Activated naive CD4-positive, alpha-beta T cell treated with anti-CD3 and anti-CD28 coated beads for 36 hours (primary cell): ENCODE measurements around the gene STKLD1. TPM values are rescaled to one million over a fixed set of nuclear protein-coding genes. Genes with fewer than 3 reads are reported as not detected.

Experiments used
- CTCF ChIA-PET: fragments of 350-600 bp; sonication (Branson Sonifier 250); formaldehyde crosslinking; loops from one replicate; lab custom pipeline; 2021; ENCODE audit warnings: antibody characterized with exemption; lab: Charles Lee
- DNase-seq: peaks from one replicate; pipeline ENCODE4 v3.0.0-alpha.2; 2020
- H3K27ac Mint-ChIP-seq: one replicate; pipeline ENCODE4 v1.8.0; 2021; ENCODE audit warnings: mild to moderate bottlenecking, mixed read lengths
- H3K27me3 Mint-ChIP-seq: one replicate; pipeline ENCODE4 v1.8.0; 2021; ENCODE audit warnings: low read depth, mixed read lengths
- H3K36me3 Mint-ChIP-seq: one replicate; pipeline ENCODE4 v1.8.0; 2021; ENCODE audit warnings: low read depth, mixed read lengths
- H3K4me1 Mint-ChIP-seq: one replicate; pipeline ENCODE4 v1.8.0; 2021; ENCODE audit warnings: low read depth, mixed read lengths
- H3K4me3 Mint-ChIP-seq: one replicate; pipeline ENCODE4 v1.8.0; 2021; ENCODE audit warnings: mild to moderate bottlenecking, moderate library complexity, mixed read lengths
- H3K9me3 Mint-ChIP-seq: one replicate; pipeline ENCODE4 v1.8.0; 2021; ENCODE audit warnings: mixed read lengths
- intact Hi-C: fragments of 100-400 bp; cut with micrococcal nuclease; formaldehyde crosslinking; loops from one replicate; pipeline ENCODE4 v1.15.1; 2023
- total RNA-seq, 2 experiments: library from RNA; stranded (reverse); gene quantifications; one replicate each; pipeline ENCODE4 v1.2.3, GENCODE V29; 2021

STKLD1 gene
- total RNA-seq, 2 experiments from 2014 or later: 0.35 to 0.41 TPM

DNA sequence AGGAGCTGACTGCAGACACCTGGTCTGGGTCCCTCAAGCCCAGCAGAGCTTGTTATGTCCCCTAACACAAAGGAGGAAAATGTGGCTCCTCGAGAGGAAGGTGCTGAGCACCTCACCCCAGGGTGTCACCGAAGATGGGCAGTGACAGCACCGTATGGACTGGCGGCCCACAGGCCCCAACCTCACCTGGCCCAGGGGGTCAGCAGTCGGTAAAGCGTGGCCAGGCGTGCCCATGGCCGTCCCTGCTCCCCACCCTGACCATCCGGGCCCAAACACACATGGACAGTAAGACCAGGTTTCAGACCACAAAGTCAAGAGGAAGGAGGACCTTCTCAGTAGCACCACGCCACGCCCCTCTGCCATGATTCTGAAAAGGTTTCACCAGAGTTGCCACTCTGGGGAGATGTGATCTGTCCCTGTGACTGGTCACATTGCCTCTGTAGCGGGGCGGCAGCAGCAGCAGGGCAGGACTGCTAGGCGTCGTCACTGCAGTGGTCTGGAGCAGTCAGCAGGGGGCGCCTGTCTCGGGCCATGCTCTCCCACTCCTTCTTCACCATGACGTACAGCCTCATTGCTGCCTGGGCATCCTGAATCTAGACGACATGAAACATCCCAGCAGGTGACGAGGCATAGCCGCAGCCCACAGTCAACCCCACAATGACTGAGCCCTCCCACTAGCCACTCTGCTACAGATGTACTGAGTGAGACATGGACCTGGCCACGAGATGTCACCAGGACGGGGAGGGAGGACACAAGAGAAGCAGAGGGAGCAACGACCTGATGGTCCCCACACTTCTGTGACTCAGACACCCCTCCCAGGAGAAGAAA lies 30.5 kb downstream of the STKLD1 start:
- Mint-ChIP-seq H3K9me3 (no peaks in the 10 kb centered on the region), H3K36me3 (peaks cover 26% of the 10 kb centered on the region), H3K27me3 (no peaks in the 10 kb centered on the region), H3K4me3 (no peak overlapping the region), H3K27ac (peak overlapping the region; percentile 39), H3K4me1 (peaks cover 10% of the 10 kb centered on the region)
- intact Hi-C loops: loop anchor here (1.0 kb wide), 1 partner anchor 80 kb away; no protein-coding TSS in a partner anchor
- CTCF ChIA-PET: interaction anchor here (0.6 to 1.4 kb wide), 5 partner anchors 10 to 82 kb away, joined by 3 to 4 read pairs (median 3); no protein-coding TSS in a partner anchor
- DNase-seq: peak; percentile 84

GRCh38 chr9:133408042-133408441 lies 31.9 kb downstream of the STKLD1 start:
- no peak overlapping the region for H3K4me3 Mint-ChIP-seq
- H3K27me3 Mint-ChIP-seq: no peaks in the 10 kb centered on the region
- peaks cover 10% of the 10 kb centered on the region for H3K4me1 Mint-ChIP-seq
- intact Hi-C loops: no loop called here
- H3K9me3 Mint-ChIP-seq: no peaks in the 10 kb centered on the region
- H3K36me3 Mint-ChIP-seq: peaks cover 27% of the 10 kb centered on the region
- H3K27ac Mint-ChIP-seq: no peak overlapping the region
- CTCF ChIA-PET: interaction anchor here (0.6 to 0.9 kb wide), 2 partner anchors 71 to 102 kb away, joined by 3 read pairs; partner anchors contain the start of gene SLC2A6
- no peak for DNase-seq

- Mint-ChIP-seq H3K4me1 (peaks cover 45% of the 10 kb centered on the region), H3K9me3 (no peaks in the 10 kb centered on the region), H3K27me3 (no peaks in the 10 kb centered on the region), H3K4me3 (peak overlapping the region; percentile 6), H3K27ac (peak overlapping the region; percentile 85), H3K36me3 (peaks cover 37% of the 10 kb centered on the region)
- intact Hi-C loops: loop anchor here (10.0 kb wide), 1 partner anchor 380 kb away; the partner anchor contains the start of gene GTF3C5
- no peak for DNase-seq
- CTCF ChIA-PET: interaction anchor here (0.6 to 1.6 kb wide), 3 partner anchors 11 to 232 kb away, joined by 3 to 6 read pairs (median 3); no protein-coding TSS in a partner anchor
Observed at GRCh38 chr9:133415170-133415569, 39.0 kb downstream of the STKLD1 start.

DNA sequence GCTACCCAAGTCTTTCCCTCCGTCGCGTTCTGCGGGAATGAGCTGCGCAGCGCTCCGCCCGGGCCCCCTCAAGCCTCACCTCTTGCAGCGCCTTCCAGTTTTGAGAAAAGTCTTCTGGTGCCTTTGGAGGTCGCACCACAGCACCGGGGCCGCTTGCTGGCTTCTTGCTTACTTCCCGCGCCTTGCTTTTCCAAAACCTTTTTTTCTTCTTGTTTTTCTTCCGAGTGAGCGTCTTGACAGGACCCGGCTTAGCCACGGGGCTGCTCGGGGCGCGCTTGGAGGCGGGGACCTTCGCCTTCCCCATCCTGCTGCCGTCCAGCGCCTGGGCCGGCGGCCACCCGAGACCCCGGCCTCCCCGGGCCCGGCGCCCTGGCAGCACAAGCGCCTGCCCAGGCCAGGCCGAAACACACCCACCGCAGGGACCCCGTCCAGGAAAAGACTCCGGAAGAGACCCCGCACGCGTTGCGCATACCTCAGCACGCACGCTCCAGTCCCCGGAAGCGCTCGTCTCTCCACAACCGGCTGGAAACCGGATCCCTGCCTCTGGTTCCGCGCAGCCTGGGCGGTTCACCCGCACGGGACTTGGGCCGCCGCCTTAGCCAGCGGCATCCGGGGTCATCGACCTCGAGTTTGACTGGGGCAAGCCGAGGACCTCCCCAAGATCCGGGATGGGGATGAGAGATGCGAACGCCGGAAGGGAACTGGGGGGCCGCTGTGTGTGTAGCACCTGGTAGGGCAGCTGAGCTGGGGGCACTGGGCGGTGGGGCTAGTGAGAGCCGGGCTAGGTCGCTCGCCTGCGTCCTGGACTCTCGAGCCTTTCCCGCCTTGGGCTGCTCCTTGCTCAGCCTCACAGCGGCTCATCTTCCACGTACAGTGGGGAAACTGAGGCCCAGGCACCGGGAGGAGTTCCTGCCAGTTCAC lies 41.6 kb downstream of the STKLD1 start, which contains the start of gene REXO4:
Gene REXO4 (minus strand): TSS at position 470 of the 921 bp plus-strand sequence. CDS start 166 bp downstream, at position 304.
- Mint-ChIP-seq H3K36me3 (peaks cover 30% of the 10 kb centered on the region), H3K9me3 (no peaks in the 10 kb centered on the region), H3K27ac (peak within 1 kb of the TSS; percentile 91), H3K27me3 (no peaks in the 10 kb centered on the region), H3K4me3 (peak within 1 kb of the TSS; percentile 92), H3K4me1 (peaks cover 54% of the 10 kb centered on the region)
- DNase-seq: peak; percentile 86
- CTCF ChIA-PET: interaction anchor here (1.0 to 1.1 kb wide), 2 partner anchors 12 to 62 kb away, joined by 3 read pairs; no protein-coding TSS in a partner anchor
- intact Hi-C loops: loop anchor here (2.0 to 10.0 kb wide), 4 partner anchors 41 to 383 kb away; partner anchors contain the start of genes CACFD1, GTF3C5, MED22 and RPL7A

DNA sequence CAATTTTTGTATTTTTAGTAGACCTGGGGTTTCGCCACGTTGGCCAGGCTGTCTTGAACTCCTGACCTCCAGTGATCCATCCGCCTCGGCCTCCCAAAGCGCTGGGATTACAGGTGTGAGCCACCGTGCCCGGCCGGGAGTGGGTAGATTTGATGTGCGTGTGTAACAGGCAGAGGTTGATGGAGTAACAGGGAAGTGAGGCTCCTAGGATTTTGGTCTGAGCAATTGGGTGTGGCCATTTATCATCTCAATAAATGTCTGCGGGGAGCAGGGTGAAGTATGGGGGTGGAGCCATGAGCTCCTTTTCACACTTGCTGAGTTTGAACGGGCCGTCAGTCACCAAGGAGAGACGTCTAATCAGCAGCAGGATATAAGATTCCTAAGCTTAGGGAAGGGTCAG lies 42.8 kb downstream of the STKLD1 start:
- intact Hi-C loops: loop anchor here (2.0 to 10.0 kb wide), 3 partner anchors 40 to 384 kb away; partner anchors contain the start of genes CACFD1 and GTF3C5
- no peak for DNase-seq
- H3K4me1 Mint-ChIP-seq: peaks cover 51% of the 10 kb centered on the region

GRCh38 chr9:133420392-133420827 lies 44.2 kb downstream of the STKLD1 start:
- peaks cover 5% of the 10 kb centered on the region for H3K27me3 Mint-ChIP-seq
- H3K36me3 Mint-ChIP-seq: peaks cover 15% of the 10 kb centered on the region
- no peak overlapping the region for H3K4me3 Mint-ChIP-seq
- CTCF ChIA-PET: interaction anchor here (0.7 kb wide), 1 partner anchor 58 kb away, joined by 3 read pairs; no protein-coding TSS in a partner anchor
- intact Hi-C loops: no loop called here
- peak; percentile 21 for DNase-seq
- H3K4me1 Mint-ChIP-seq: peaks cover 38% of the 10 kb centered on the region
- H3K27ac Mint-ChIP-seq: peak overlapping the region; percentile 31
- no peaks in the 10 kb centered on the region for H3K9me3 Mint-ChIP-seq

More for the DNA sequence above, 42.8 kb downstream of the STKLD1 start:
- H3K27me3 Mint-ChIP-seq: no peaks in the 10 kb centered on the region
- H3K4me3 Mint-ChIP-seq: peak overlapping the region; percentile 92
- H3K36me3 Mint-ChIP-seq: peaks cover 25% of the 10 kb centered on the region
- H3K9me3 Mint-ChIP-seq: no peaks in the 10 kb centered on the region
- CTCF ChIA-PET: interaction anchor here (0.6 kb wide), 2 partner anchors 29 to 201 kb away, joined by 3 to 4 read pairs; no protein-coding TSS in a partner anchor
- H3K27ac Mint-ChIP-seq: peak overlapping the region; percentile 91

DNA sequence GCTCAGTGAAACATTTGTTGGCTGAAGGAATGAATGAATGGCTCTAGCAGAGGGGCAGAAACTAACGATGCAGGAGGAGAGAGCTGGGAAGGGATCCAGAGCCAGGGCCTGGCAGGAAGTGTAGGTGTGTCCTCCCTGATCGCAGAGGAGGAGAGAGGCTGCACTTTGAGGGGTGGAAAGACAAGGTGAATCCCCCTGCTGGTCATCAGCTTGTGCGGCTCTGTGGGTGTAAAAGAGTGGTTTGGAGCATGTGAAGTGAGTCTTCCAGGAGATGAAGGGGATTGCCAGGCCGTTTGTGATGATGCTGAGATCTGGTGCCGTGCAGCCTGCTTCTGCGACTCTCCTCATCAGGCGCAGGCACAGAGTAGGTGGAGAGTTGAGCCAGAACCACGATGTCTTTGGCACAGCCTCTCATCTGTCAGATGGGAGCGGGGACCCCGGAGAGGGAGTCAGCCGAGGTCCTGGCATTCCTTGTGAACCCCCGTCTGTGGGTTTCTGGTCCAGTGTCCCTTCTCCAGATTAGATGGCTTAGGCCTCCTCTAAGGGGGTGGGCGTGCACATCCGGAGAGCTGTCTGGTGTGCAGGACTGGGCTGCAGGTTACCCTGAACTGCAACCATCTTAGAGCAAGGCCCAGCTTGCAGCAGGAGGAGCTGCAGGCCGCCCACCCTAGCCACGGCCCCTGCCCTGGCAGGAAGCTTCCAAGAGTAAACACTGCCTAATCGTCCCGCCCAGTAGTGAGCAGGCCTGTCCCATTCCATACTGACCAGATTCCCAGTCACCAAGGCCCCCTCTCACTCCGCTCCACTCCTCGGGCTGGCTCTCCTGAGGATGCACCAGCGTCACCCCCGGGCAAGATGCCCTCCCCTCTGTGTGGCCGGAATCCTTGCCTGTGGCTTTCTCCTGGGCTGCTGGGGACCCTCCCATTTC lies 45.7 kb downstream of the STKLD1 start, which contains the start of gene ADAMTS13:
Gene ADAMTS13 (plus strand): TSS at position 753 of the 928 bp plus-strand sequence. CDS start 77 bp downstream, at position 830.
- DNase-seq: peak; percentile 66
- Mint-ChIP-seq H3K9me3 (no peaks in the 10 kb centered on the region), H3K27ac (peak within 1 kb of the TSS; percentile 14), H3K4me1 (peaks cover 23% of the 10 kb centered on the region), H3K4me3 (no peak within 1 kb of the TSS), H3K27me3 (peaks cover 15% of the 10 kb centered on the region), H3K36me3 (peaks cover 4% of the 10 kb centered on the region)
- CTCF ChIA-PET: interaction anchor here (1.0 kb wide), 1 partner anchor 21 kb away, joined by 3 read pairs; no protein-coding TSS in a partner anchor
- intact Hi-C loops: no loop called here

GRCh38 chr9:133423216-133423615 lies 47.0 kb downstream of the STKLD1 start:
- intact Hi-C loops: no loop called here
- Mint-ChIP-seq H3K27me3 (peaks cover 27% of the 10 kb centered on the region), H3K36me3 (no peaks in the 10 kb centered on the region), H3K9me3 (no peaks in the 10 kb centered on the region), H3K4me1 (peaks cover 27% of the 10 kb centered on the region), H3K27ac (no peak overlapping the region), H3K4me3 (no peak overlapping the region)
- DNase-seq: no peak
- CTCF ChIA-PET: no interaction called here

GRCh38 chr9:133424187-133424586 lies 48.0 kb downstream of the STKLD1 start:
- H3K4me3 Mint-ChIP-seq: no peak overlapping the region

DNA sequence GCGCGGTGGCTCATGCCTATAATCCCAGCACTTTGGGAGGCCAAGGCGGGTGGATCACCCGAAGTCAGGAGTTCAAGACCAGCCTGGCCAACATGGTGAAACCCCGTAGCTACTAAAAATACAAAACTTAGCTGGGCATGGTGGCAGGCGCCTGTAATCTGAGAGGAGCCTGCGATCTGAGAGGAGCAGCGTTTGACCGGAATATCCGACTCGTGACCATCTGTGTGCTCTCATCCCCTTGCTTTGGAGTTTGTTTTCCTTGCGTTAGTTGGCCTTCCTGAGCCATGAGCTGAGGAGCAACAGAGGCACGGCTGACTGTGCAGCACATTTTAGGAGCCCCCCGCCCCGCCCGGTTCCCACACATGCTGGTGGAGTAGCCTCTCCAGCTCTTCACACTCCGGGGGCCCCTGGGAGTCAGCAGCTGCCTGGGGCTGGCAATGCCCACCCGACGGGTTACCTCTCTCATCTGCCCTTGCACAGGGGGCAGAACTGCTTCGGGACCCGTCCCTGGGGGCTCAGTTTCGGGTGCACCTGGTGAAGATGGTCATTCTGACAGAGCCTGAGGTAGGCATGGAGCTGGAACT lies 49.0 kb downstream of the STKLD1 start:
- no peak for DNase-seq
- intact Hi-C loops: no loop called here
- Mint-ChIP-seq H3K4me1 (peaks cover 16% of the 10 kb centered on the region), H3K36me3 (no peaks in the 10 kb centered on the region), H3K27me3 (peaks cover 30% of the 10 kb centered on the region), H3K4me3 (no peak overlapping the region), H3K9me3 (no peaks in the 10 kb centered on the region), H3K27ac (no peak overlapping the region)
- CTCF ChIA-PET: no interaction called here

More at GRCh38 chr9:133424187-133424586, 48.0 kb downstream of the STKLD1 start:
- no peaks in the 10 kb centered on the region for H3K36me3 Mint-ChIP-seq
- intact Hi-C loops: no loop called here
- peaks cover 27% of the 10 kb centered on the region for H3K27me3 Mint-ChIP-seq
- H3K27ac Mint-ChIP-seq: no peak overlapping the region
- DNase-seq: no peak
- peaks cover 18% of the 10 kb centered on the region for H3K4me1 Mint-ChIP-seq
- H3K9me3 Mint-ChIP-seq: no peaks in the 10 kb centered on the region
- CTCF ChIA-PET: no interaction called here
